Testis (tissue), 3 donors: ENCODE measurements around the gene MDGA2. TPM values are rescaled to one million over a fixed set of nuclear protein-coding genes. Genes with fewer than 3 reads are reported as not detected.
"Not testable (repeated sequence)": the region's sequence is repeated elsewhere in the genome, so short reads cannot be mapped to it uniquely, and the experiment has no call there.

ENCODE experiments used
- DNase-seq: peaks from one replicate; pipeline ENCODE4 v3.0.0-alpha.2; 2019
- H3K27ac ChIP-seq, 2 donors: fragments of 200-600 bp; sonication (generic); one replicate each; pipeline ENCODE4 v1.5.1; 2019
- H3K27me3 ChIP-seq: fragments of 200-600 bp; sonication (generic); one replicate; pipeline ENCODE4 v1.5.1; 2019
- H3K36me3 ChIP-seq: fragments of 200-600 bp; sonication (generic); one replicate; pipeline ENCODE4 v1.5.1; 2017; ENCODE audit warnings: low read depth; ENCODE audit errors: missing control alignments
- H3K4me1 ChIP-seq: fragments of 200-600 bp; sonication (generic); one replicate; pipeline ENCODE4 v1.5.1; 2019
- H3K4me3 ChIP-seq, 2 donors: fragments of 200-600 bp; sonication (generic); one replicate each; pipeline ENCODE4 v1.5.1; 2017 to 2019
- H3K9me3 ChIP-seq: fragments of 200-600 bp; sonication (generic); one replicate; pipeline ENCODE4 v1.5.1; 2017
- POLR2A ChIP-seq: fragments of 450-650 bp; IDR thresholded peaks from one replicate; pipeline ENCODE4 v1.6.1; 2017; ENCODE audit warnings: antibody characterized with exemption, mild to moderate bottlenecking, moderate library complexity
- WGBS, 2 donors: methylation state at CpG; one replicate each; pipeline ENCODE4 v1.1.5; 2018; 5-methylcytosine and 5-hydroxymethylcytosine counted together
- intact Hi-C: fragments of 100-400 bp; cut with DNase I; formaldehyde crosslinking; loops from one replicate; pipeline ENCODE4 v1.15.1; 2023; ENCODE audit warnings: low total_unique reads
- polyA plus RNA-seq: library from polyadenylated mRNA; stranded (reverse); fragments of 350-450 nt; fragmentation: Illumina TruSeq; extraction: RNeasy Lipid Tissue Mini Kit (QIAGEN cat#74804); gene quantifications from one replicate; pipeline ENCODE4 v1.2.3, GENCODE V29; 2014; ENCODE audit warnings: low read depth, low replicate concordance; ENCODE audit not compliant: insufficient read depth
- total RNA-seq, 2 donors: library from RNA; depleted of rRNA; stranded (reverse); fragments of >200 nt; gene quantifications; one replicate each; pipeline ENCODE4 v1.2.3, GENCODE V29; 2016
- TF ChIP-seq, protein P1 (sequence below), 3 experiments: fragments of 450-650 bp in 2 of 3; fragments of 200-600 bp in 1 of 3; sonication (generic) in 1 of 3; IDR thresholded peaks; one replicate each; pipeline ENCODE4 v1.5.1; 2016 to 2019; ENCODE audit warnings: antibody characterized with exemption in 3 of 3, mild to moderate bottlenecking in 2 of 3, moderate library complexity in 1 of 3

Gene MDGA2
- total and polyA plus RNA-seq, 3 donors from 2014 or later: 3.9 to 11.6 (median 8.4) TPM

DNA sequence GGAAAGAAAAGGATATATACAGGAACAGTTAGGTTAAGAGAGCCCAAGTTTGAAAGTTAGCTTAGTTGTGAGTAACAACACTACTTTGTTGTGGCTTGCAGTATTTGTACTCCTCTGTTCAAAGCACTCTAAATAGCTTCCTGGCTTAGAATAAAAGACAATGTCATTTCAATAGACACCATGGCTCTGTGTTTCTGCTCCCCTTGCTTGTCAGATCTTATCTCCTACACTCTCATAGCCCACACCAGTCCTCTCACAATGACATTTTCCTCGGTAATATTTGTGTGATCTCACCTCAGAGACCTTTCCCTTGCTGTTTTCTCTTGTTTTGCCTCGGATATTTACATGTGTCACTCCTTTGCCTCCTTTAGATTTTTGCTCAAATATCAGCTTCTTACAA lies 418.4 kb downstream of the MDGA2 start:
- Histone ChIP-seq H3K4me1 (no peaks in the 10 kb centered on the region), H3K36me3 (no peaks in the 10 kb centered on the region), H3K9me3 (no peaks in the 10 kb centered on the region), H3K27ac (no peak overlapping the region), H3K27me3 (no peaks in the 10 kb centered on the region), H3K4me3 (no peak overlapping the region)
- WGBS, 2 donors: 79 to 81% methylated on average over 2 of the region's 2 CpGs
- no peak for DNase-seq
- no peak for TF ChIP-seq POLR2A
- TF ChIP-seq, protein P1, sequence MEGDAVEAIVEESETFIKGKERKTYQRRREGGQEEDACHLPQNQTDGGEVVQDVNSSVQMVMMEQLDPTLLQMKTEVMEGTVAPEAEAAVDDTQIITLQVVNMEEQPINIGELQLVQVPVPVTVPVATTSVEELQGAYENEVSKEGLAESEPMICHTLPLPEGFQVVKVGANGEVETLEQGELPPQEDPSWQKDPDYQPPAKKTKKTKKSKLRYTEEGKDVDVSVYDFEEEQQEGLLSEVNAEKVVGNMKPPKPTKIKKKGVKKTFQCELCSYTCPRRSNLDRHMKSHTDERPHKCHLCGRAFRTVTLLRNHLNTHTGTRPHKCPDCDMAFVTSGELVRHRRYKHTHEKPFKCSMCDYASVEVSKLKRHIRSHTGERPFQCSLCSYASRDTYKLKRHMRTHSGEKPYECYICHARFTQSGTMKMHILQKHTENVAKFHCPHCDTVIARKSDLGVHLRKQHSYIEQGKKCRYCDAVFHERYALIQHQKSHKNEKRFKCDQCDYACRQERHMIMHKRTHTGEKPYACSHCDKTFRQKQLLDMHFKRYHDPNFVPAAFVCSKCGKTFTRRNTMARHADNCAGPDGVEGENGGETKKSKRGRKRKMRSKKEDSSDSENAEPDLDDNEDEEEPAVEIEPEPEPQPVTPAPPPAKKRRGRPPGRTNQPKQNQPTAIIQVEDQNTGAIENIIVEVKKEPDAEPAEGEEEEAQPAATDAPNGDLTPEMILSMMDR (IDR thresholded peaks at IDR 0.05): no peak
- intact Hi-C loops: no loop called here

DNA sequence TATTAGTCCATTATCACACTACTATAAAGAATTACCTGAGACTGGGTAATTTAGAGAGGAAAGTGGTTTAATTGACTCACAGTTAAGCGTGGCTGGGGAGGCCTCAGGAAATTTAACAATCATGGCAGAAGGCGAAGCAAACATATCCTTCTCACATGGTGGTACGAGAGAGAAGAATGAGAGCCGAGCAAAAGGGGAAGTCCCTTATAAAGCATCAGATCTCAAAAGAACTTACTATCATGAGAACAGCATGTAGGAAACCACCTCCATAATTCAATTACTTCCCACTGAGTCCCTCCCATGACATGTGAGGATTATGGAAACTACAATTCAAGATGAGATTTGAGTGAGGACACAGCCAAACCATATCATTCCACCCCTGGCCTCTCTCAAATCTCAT lies 422.6 kb downstream of the MDGA2 start:
- no peak for TF ChIP-seq POLR2A
- TF ChIP-seq, protein P1 (IDR thresholded peaks at IDR 0.05): no peak
- Histone ChIP-seq H3K36me3 (no peaks in the 10 kb centered on the region), H3K27ac (no peak overlapping the region), H3K9me3 (no peaks in the 10 kb centered on the region), H3K4me1 (no peaks in the 10 kb centered on the region), H3K4me3 (no peak overlapping the region), H3K27me3 (no peaks in the 10 kb centered on the region)
- no peak for DNase-seq
- intact Hi-C loops: no loop called here
- WGBS, 2 donors: 85 to 89% methylated on average over 4 of the region's 4 CpGs

DNA sequence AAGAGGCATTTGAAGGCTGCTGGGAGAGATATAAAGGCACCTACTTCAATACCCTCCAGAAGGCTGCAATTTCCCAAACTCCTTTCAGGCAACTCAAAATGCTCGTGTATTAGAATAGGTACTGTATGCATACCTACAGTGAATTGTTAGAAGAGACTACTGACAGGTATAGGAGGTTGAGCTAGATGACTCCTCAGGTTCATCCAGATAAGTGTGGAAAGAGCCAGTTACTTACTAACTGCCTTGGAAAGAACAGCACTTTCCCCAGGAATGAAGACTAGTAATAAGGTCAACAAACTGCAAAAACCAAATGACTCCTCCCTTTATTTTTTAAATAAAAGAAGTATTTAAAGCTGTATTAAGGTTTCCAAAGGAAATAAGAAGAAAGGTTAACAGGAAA lies 429.0 kb downstream of the MDGA2 start:
- Histone ChIP-seq H3K27ac (no peak overlapping the region), H3K4me1 (no peaks in the 10 kb centered on the region), H3K36me3 (no peaks in the 10 kb centered on the region), H3K4me3 (no peak overlapping the region), H3K27me3 (no peaks in the 10 kb centered on the region), H3K9me3 (no peaks in the 10 kb centered on the region)
- 64 to 76% methylated on average over 1 of the region's 1 CpG for WGBS, 2 donors
- no peak for DNase-seq
- intact Hi-C loops: no loop called here
- TF ChIP-seq, protein P1 (IDR thresholded peaks at IDR 0.05): no peak
- no peak for TF ChIP-seq POLR2A

DNA sequence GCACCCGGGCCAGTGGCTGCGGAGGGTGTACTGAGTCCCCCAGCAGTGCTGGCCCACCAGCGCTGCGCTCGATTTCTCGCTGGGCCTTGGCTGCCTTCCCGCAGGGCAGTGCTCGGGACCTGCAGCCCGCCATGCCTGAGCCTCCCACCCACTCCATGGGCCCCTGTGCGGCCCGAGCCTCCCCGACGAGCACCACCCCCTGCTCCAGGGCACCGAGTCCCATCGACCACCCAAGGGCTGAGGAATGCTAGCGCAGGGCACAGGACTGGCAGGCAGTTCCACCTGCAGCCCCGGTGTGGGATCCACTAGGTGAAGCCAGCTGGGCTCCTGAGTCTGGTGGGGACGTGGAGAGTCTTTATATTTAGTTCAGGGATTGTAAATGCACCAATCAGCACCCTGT lies 432.8 kb downstream of the MDGA2 start:
- H3K4me1 ChIP-seq, H3K36me3 ChIP-seq, H3K27me3 ChIP-seq, DNase-seq, H3K27ac ChIP-seq, H3K9me3 ChIP-seq, intact Hi-C loops: not testable (repeated sequence)
- 40 to 81% methylated on average over 2 to 12 of the region's 18 CpGs for WGBS, 2 donors
- peak overlapping the region in 1 of 2 donors; percentile 20 for H3K4me3 ChIP-seq

DNA sequence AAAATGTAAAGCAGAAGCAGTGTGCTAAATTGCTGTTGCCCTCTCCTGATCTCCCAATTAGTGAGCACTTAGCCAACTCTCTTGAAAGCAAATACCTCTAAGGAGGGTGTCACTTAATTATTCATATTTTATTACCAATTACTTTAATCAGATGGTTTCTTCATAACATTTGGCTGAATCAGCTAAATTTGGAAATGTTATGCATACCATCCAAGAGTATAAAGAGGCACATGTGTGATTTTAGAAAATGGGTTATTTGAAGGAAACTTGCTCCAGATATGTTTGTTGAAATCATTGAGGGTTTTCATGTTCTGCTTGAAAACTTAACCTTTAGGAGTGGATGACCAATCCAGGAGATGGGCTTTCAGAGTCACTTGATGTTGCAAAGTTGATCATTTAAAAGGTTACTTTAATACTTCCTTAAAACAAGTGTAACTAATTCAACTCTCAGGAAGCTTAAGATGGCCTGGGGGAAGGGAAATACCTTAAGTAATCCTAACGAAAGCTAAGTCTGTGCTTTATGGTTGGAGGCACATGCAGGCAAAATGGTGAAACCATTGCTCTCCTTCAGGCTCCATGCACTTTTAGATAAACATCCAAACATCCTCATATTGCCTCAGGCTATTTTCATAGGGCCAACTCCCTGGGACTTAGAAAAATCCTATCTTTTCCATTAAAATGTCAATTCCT lies 434.5 kb downstream of the MDGA2 start:
- H3K9me3 ChIP-seq: no peaks in the 10 kb centered on the region
- intact Hi-C loops: no loop called here
- H3K36me3 ChIP-seq: no peaks in the 10 kb centered on the region
- DNase-seq: no peak
- TF ChIP-seq, protein P1 (IDR thresholded peaks at IDR 0.05): no peak
- TF ChIP-seq POLR2A: no peak
- no peaks in the 10 kb centered on the region for H3K4me1 ChIP-seq
- H3K27me3 ChIP-seq: no peaks in the 10 kb centered on the region
- 53 to 66% methylated on average over 1 of the region's 1 CpG for WGBS, 2 donors
- no peak overlapping the region for H3K27ac ChIP-seq
- no peak overlapping the region for H3K4me3 ChIP-seq
